WTC11 (cell line): Measurements from ENCODE around the gene SIGLEC7. TPM values are rescaled to one million over a fixed set of nuclear protein-coding genes. Genes with fewer than 3 reads are reported as not detected.

Experiments used
- ATAC-seq: fragments of 200-7000 bp; cut with Tn5 transposase; 2 replicates; pipeline ENCODE4 v1.10.0; 2021; ENCODE audit warnings: mild to moderate bottlenecking, moderate library complexity
- CTCF ChIA-PET: fragments of 300-600 bp; sonication (Branson Sonifier 250); formaldehyde crosslinking; loops from one replicate; lab custom pipeline; 2021; ENCODE audit warnings: antibody characterized with exemption; lab: Charles Lee
- POLR2A ChIA-PET: fragments of 350-600 bp; sonication (Branson Sonifier 250); formaldehyde crosslinking; loops from one replicate; lab custom pipeline; 2021; ENCODE audit warnings: antibody characterized with exemption; lab: Charles Lee
- DNase-seq: peaks from one replicate; pipeline ENCODE4 v3.0.0; 2021; ENCODE audit warnings: low spot score
- H3K27ac Mint-ChIP-seq: 2 replicates; pipeline ENCODE4 v1.8.0; 2021; ENCODE audit warnings: mixed read lengths
- H3K27me3 Mint-ChIP-seq: 2 replicates; pipeline ENCODE4 v1.8.0; 2021; ENCODE audit warnings: low read depth, mild to moderate bottlenecking, moderate library complexity, mixed read lengths
- H3K36me3 Mint-ChIP-seq: 2 replicates; pipeline ENCODE4 v1.8.0; 2021; ENCODE audit warnings: mixed read lengths
- H3K4me1 Mint-ChIP-seq: 2 replicates; pipeline ENCODE4 v1.8.0; 2022; ENCODE audit warnings: mixed read lengths
- H3K4me3 Mint-ChIP-seq: 2 replicates; pipeline ENCODE4 v1.8.0; 2021; ENCODE audit warnings: mild to moderate bottlenecking, moderate library complexity, mixed read lengths
- H3K9me3 Mint-ChIP-seq: 2 replicates; pipeline ENCODE4 v1.8.0; 2021; ENCODE audit warnings: mixed read lengths
- CBFB ChIP-seq: sonication (generic); formaldehyde crosslinking; IDR thresholded peaks from 2 replicates; pipeline ENCODE4 v1.8.1; 2022; ENCODE audit warnings: mild to moderate bottlenecking, low read depth, missing genetic modification reagents
- CREB1 ChIP-seq: sonication (generic); formaldehyde crosslinking; IDR thresholded peaks from 2 replicates; pipeline ENCODE4 v1.8.0; 2023; ENCODE audit warnings: mild to moderate bottlenecking, missing genetic modification reagents
- ELF4 ChIP-seq: sonication (generic); formaldehyde crosslinking; IDR thresholded peaks from 2 replicates; pipeline ENCODE4 v1.8.1; 2022; ENCODE audit warnings: low read depth, mild to moderate bottlenecking, moderate library complexity, missing genetic modification reagents
- HMGA2 ChIP-seq: fragments of 250-450 bp; sonication (Bioruptor Pico); IDR thresholded peaks from 2 replicates; pipeline ENCODE4 v1.4.0; 2021; ENCODE audit warnings: mild to moderate bottlenecking, moderate library complexity
- JUN ChIP-seq: sonication (generic); formaldehyde crosslinking; IDR thresholded peaks from 2 replicates; pipeline ENCODE4 v1.8.0; 2023; ENCODE audit warnings: mild to moderate bottlenecking, missing genetic modification reagents
- NR1H2 ChIP-seq: sonication (generic); formaldehyde crosslinking; IDR thresholded peaks from 2 replicates; pipeline ENCODE4 v1.9.0; 2021; ENCODE audit warnings: mild to moderate bottlenecking, moderate library complexity, missing genetic modification reagents
- PRRX2 ChIP-seq: fragments of 250-450 bp; sonication (Bioruptor Pico); IDR thresholded peaks from 2 replicates; pipeline ENCODE4 v1.8.0; 2021; ENCODE audit warnings: mild to moderate bottlenecking
- RELA ChIP-seq: sonication (generic); formaldehyde crosslinking; IDR thresholded peaks from 2 replicates; pipeline ENCODE4 v1.8.1; 2022; ENCODE audit warnings: missing genetic modification reagents, mild to moderate bottlenecking, borderline replicate concordance
- SMAD3 ChIP-seq: sonication (generic); formaldehyde crosslinking; IDR thresholded peaks from 2 replicates; pipeline ENCODE4 v1.8.0; 2022; ENCODE audit warnings: missing genetic modification reagents, mild to moderate bottlenecking, borderline replicate concordance
- SP1 ChIP-seq: sonication (generic); formaldehyde crosslinking; conservative IDR thresholded peaks from 2 replicates; pipeline ENCODE4 v1.8.1; 2022; ENCODE audit warnings: missing genetic modification reagents
- TP53 ChIP-seq: sonication (generic); formaldehyde crosslinking; IDR thresholded peaks from 2 replicates; pipeline ENCODE4 v1.8.1; 2023; ENCODE audit warnings: mild to moderate bottlenecking, missing genetic modification reagents
- ZNF219 ChIP-seq: sonication (generic); formaldehyde crosslinking; IDR thresholded peaks from 2 replicates; pipeline ENCODE4 v1.8.0; 2023; ENCODE audit warnings: missing genetic modification reagents, mild to moderate bottlenecking, borderline replicate concordance
- ZNF232 ChIP-seq: sonication (generic); formaldehyde crosslinking; IDR thresholded peaks from 2 replicates; pipeline ENCODE4 v1.8.0; 2022; ENCODE audit warnings: mild to moderate bottlenecking, missing genetic modification reagents
- ZNF423 ChIP-seq: fragments of 250-450 bp; sonication (Bioruptor Pico); IDR thresholded peaks from 2 replicates; pipeline ENCODE4 v2.1.2; 2022; ENCODE audit warnings: mild to moderate bottlenecking, moderate library complexity
- total RNA-seq: library from RNA; stranded (reverse); gene quantifications from 3 replicates; pipeline ENCODE4 v1.2.3, GENCODE V29; 2021
- TF ChIP-seq, protein P1 (sequence below): fragments of 250-450 bp; sonication (Bioruptor Pico); IDR thresholded peaks from 2 replicates; pipeline ENCODE4 v1.9.0; 2021; ENCODE audit warnings: mild to moderate bottlenecking, borderline replicate concordance
- TF ChIP-seq, protein P2 (sequence below): sonication (generic); formaldehyde crosslinking; IDR thresholded peaks from 2 replicates; pipeline ENCODE4 v1.8.0; 2022; ENCODE audit warnings: mild to moderate bottlenecking, missing genetic modification reagents
- TF ChIP-seq, protein P3 (sequence below): sonication (generic); formaldehyde crosslinking; IDR thresholded peaks from 2 replicates; pipeline ENCODE4 v1.8.1; 2022; ENCODE audit warnings: missing genetic modification reagents, borderline replicate concordance
- TF ChIP-seq, protein P4 (sequence below): sonication (generic); formaldehyde crosslinking; IDR thresholded peaks from 2 replicates; pipeline ENCODE4 v1.8.1; 2022; ENCODE audit warnings: mild to moderate bottlenecking, missing genetic modification reagents, moderate library complexity, borderline replicate concordance
- TF ChIP-seq, protein P5 (sequence below): sonication (generic); formaldehyde crosslinking; IDR thresholded peaks from 2 replicates; pipeline ENCODE4 v1.8.1; 2023; ENCODE audit warnings: mild to moderate bottlenecking, missing genetic modification reagents, moderate library complexity
- TF ChIP-seq, protein P6 (sequence below): sonication (generic); formaldehyde crosslinking; IDR thresholded peaks from 2 replicates; pipeline ENCODE4 v1.8.0; 2023; ENCODE audit warnings: missing genetic modification reagents

SIGLEC7 gene
- total RNA-seq, 1 experiment from 2014 or later, result not detected

DNA sequence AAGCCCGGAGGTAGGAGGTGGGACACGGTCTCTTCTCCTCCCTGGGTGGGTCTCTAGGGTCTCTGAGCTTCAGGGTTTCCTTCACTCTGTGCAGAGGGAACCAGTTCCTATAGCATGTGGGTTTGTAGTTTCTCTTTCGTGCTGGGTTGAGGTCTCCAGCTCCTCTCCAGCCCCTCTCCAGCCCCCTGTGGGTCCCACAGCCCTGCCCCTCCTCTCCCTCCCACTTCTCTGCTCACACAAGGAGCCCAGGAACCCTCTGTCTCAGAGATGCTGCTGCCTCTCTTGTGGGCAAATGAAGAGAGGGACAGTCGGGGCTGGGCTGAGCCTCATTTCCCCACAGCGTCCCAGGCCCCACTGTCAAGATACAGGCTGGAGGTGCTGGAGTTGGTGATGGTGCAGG lies 1.4 kb downstream of the SIGLEC7 start (continued):
- TF ChIP-seq, protein P1, sequence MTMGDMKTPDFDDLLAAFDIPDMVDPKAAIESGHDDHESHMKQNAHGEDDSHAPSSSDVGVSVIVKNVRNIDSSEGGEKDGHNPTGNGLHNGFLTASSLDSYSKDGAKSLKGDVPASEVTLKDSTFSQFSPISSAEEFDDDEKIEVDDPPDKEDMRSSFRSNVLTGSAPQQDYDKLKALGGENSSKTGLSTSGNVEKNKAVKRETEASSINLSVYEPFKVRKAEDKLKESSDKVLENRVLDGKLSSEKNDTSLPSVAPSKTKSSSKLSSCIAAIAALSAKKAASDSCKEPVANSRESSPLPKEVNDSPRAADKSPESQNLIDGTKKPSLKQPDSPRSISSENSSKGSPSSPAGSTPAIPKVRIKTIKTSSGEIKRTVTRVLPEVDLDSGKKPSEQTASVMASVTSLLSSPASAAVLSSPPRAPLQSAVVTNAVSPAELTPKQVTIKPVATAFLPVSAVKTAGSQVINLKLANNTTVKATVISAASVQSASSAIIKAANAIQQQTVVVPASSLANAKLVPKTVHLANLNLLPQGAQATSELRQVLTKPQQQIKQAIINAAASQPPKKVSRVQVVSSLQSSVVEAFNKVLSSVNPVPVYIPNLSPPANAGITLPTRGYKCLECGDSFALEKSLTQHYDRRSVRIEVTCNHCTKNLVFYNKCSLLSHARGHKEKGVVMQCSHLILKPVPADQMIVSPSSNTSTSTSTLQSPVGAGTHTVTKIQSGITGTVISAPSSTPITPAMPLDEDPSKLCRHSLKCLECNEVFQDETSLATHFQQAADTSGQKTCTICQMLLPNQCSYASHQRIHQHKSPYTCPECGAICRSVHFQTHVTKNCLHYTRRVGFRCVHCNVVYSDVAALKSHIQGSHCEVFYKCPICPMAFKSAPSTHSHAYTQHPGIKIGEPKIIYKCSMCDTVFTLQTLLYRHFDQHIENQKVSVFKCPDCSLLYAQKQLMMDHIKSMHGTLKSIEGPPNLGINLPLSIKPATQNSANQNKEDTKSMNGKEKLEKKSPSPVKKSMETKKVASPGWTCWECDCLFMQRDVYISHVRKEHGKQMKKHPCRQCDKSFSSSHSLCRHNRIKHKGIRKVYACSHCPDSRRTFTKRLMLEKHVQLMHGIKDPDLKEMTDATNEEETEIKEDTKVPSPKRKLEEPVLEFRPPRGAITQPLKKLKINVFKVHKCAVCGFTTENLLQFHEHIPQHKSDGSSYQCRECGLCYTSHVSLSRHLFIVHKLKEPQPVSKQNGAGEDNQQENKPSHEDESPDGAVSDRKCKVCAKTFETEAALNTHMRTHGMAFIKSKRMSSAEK (CRISPR knock-in tag), result no peak

DNA sequence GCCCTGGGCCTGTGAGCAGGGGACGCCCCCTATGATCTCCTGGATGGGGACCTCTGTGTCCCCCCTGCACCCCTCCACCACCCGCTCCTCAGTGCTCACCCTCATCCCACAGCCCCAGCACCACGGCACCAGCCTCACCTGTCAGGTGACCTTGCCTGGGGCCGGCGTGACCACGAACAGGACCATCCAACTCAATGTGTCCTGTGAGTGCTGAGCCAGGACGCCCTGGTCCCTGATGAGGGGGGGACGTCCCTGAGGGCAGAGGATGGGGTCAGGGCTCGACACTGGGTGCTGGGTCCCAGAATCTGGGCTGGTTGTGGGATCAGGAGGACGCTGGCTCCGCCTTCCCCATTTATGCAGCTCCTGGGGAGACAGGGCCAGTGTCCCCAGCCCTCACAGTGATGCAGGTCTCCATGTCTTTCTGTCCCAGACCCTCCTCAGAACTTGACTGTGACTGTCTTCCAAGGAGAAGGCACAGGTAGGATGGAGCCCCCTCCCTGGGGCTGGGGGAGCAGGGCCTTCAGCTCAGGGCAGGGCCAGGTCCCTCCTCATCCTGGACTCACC lies 2.5 kb downstream of the SIGLEC7 start:
- CTCF ChIA-PET, result no interaction called here
- POLR2A ChIA-PET, result no interaction called here

More for the DNA sequence above, 2.5 kb downstream of the SIGLEC7 start:
- H3K4me1 Mint-ChIP-seq, result peaks cover 15% of the 10 kb centered on the region
- peaks cover 13% of the 10 kb centered on the region for H3K27me3 Mint-ChIP-seq
- no peaks in the 10 kb centered on the region for H3K36me3 Mint-ChIP-seq
- TF ChIP-seq, protein P2, sequence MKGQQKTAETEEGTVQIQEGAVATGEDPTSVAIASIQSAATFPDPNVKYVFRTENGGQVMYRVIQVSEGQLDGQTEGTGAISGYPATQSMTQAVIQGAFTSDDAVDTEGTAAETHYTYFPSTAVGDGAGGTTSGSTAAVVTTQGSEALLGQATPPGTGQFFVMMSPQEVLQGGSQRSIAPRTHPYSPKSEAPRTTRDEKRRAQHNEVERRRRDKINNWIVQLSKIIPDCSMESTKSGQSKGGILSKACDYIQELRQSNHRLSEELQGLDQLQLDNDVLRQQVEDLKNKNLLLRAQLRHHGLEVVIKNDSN (CRISPR knock-in tag), result no peak
- TF ChIP-seq PRRX2 (CRISPR knock-in tag) (no peak), ZNF219 (CRISPR knock-in tag) (no peak), TP53 (CRISPR knock-in tag) (no peak), ZNF232 (CRISPR knock-in tag) (no peak), NR1H2 (no peak), ZNF423 (CRISPR knock-in tag) (no peak), RELA (CRISPR knock-in tag) (no peak), HMGA2 (CRISPR knock-in tag) (no peak), SP1 (CRISPR knock-in tag) (no peak), CREB1 (CRISPR knock-in tag) (no peak), SMAD3 (CRISPR knock-in tag) (no peak), CBFB (CRISPR knock-in tag) (no peak), ELF4 (CRISPR knock-in tag) (no peak), JUN (no peak)
- TF ChIP-seq, protein P3, sequence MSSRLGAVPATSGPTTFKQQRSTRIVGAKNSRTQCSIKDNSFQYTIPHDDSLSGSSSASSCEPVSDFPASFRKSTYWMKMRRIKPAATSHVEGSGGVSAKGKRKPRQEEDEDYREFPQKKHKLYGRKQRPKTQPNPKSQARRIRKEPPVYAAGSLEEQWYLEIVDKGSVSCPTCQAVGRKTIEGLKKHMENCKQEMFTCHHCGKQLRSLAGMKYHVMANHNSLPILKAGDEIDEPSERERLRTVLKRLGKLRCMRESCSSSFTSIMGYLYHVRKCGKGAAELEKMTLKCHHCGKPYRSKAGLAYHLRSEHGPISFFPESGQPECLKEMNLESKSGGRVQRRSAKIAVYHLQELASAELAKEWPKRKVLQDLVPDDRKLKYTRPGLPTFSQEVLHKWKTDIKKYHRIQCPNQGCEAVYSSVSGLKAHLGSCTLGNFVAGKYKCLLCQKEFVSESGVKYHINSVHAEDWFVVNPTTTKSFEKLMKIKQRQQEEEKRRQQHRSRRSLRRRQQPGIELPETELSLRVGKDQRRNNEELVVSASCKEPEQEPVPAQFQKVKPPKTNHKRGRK (CRISPR knock-in tag), result no peak
- TF ChIP-seq, protein P4, sequence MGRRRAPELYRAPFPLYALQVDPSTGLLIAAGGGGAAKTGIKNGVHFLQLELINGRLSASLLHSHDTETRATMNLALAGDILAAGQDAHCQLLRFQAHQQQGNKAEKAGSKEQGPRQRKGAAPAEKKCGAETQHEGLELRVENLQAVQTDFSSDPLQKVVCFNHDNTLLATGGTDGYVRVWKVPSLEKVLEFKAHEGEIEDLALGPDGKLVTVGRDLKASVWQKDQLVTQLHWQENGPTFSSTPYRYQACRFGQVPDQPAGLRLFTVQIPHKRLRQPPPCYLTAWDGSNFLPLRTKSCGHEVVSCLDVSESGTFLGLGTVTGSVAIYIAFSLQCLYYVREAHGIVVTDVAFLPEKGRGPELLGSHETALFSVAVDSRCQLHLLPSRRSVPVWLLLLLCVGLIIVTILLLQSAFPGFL (CRISPR knock-in tag), result no peak
- TF ChIP-seq, protein P5, sequence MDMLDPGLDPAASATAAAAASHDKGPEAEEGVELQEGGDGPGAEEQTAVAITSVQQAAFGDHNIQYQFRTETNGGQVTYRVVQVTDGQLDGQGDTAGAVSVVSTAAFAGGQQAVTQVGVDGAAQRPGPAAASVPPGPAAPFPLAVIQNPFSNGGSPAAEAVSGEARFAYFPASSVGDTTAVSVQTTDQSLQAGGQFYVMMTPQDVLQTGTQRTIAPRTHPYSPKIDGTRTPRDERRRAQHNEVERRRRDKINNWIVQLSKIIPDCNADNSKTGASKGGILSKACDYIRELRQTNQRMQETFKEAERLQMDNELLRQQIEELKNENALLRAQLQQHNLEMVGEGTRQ, result no peak
- TF ChIP-seq, protein P6, sequence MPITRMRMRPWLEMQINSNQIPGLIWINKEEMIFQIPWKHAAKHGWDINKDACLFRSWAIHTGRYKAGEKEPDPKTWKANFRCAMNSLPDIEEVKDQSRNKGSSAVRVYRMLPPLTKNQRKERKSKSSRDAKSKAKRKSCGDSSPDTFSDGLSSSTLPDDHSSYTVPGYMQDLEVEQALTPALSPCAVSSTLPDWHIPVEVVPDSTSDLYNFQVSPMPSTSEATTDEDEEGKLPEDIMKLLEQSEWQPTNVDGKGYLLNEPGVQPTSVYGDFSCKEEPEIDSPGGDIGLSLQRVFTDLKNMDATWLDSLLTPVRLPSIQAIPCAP (CRISPR knock-in tag), result no peak
- no peak overlapping the region for H3K4me3 Mint-ChIP-seq
- no peaks in the 10 kb centered on the region for H3K9me3 Mint-ChIP-seq
- H3K27ac Mint-ChIP-seq, result no peak overlapping the region
- DNase-seq (no peak), ATAC-seq (no peak)
